Gastroesophageal sphincter (tissue), 4 donors: ENCODE results near the gene ITCH. TPM values are rescaled to one million over a fixed set of nuclear protein-coding genes. Genes with fewer than 3 reads are reported as not detected.
"Not testable (repeated sequence)": the region's sequence is repeated elsewhere in the genome, so short reads cannot be mapped to it uniquely, and the experiment has no call there.

Source experiments
- ATAC-seq: fragments of 150-250 bp; one replicate; pipeline ENCODE4 v1.9.1; 2016; ENCODE audit warnings: mild to moderate bottlenecking, moderate library complexity
- H3K27ac ChIP-seq, 4 donors: fragments of 200-600 bp; sonication (generic) in 3 of 4; 1 replicate in 3 of 4; 2 replicates in 1 of 4; pipeline ENCODE4 v1.5.1; 2016 to 2019
- H3K27me3 ChIP-seq: fragments of 200-600 bp; sonication (generic); one replicate; pipeline ENCODE4 v1.5.1; 2019
- H3K36me3 ChIP-seq, 2 donors: fragments of 200-600 bp; sonication (generic); one replicate each; pipeline ENCODE4 v1.5.1; 2019; ENCODE audit warnings: control low read depth in 1 of 2
- H3K4me1 ChIP-seq, 3 donors: fragments of 200-600 bp; sonication (generic); 1 replicate in 2 of 3; 2 replicates in 1 of 3; pipeline ENCODE4 v1.5.1; 2016 to 2019; ENCODE audit warnings: control low read depth in 2 of 3
- H3K4me3 ChIP-seq, 2 donors: fragments of 200-600 bp; sonication (generic); one replicate each; pipeline ENCODE4 v1.5.1; 2019; ENCODE audit warnings: mild to moderate bottlenecking in 1 of 2, moderate library complexity in 1 of 2
- H3K9me3 ChIP-seq, 3 donors: fragments of 200-600 bp; sonication (generic); one replicate each; pipeline ENCODE4 v1.5.1; 2017 to 2019; ENCODE audit warnings: control low read depth in 2 of 3
- CTCF ChIP-seq, 4 experiments: fragments of 200-600 bp in 2 of 4; fragments of 450-650 bp in 2 of 4; sonication (generic) in 1 of 4; IDR thresholded peaks; one replicate each; pipeline ENCODE4 v1.5.1; 2017 to 2019; ENCODE audit warnings: antibody characterized with exemption in 4 of 4, mild to moderate bottlenecking in 2 of 4, moderate library complexity in 2 of 4
- EP300 ChIP-seq: sonication (generic); formaldehyde crosslinking; IDR thresholded peaks from one replicate; pipeline ENCODE4 v1.6.1; 2017; ENCODE audit warnings: antibody characterized with exemption, mild to moderate bottlenecking
- POLR2A ChIP-seq, 2 donors: fragments of 450-650 bp; IDR thresholded peaks; one replicate each; pipeline ENCODE4 v1.6.1; 2017; ENCODE audit warnings: antibody characterized with exemption in 2 of 2, mild to moderate bottlenecking in 2 of 2, moderate library complexity in 1 of 2
- POLR2AphosphoS5 ChIP-seq: sonication (generic); formaldehyde crosslinking; IDR thresholded peaks from one replicate; pipeline ENCODE4 v1.6.1; 2017; ENCODE audit warnings: antibody characterized with exemption
- WGBS, 2 donors: methylation state at CpG; one replicate each; pipeline ENCODE4 v1.1.5; 2018; ENCODE audit warnings: low coverage in 1 of 2; 5-methylcytosine and 5-hydroxymethylcytosine counted together
- total RNA-seq, 4 donors: library from RNA; depleted of rRNA; stranded (reverse); fragments of >200 nt; gene quantifications; one replicate each; pipeline ENCODE4 v1.1.0, GENCODE V29; 2016

ITCH gene
- total RNA-seq, 4 donors from 2014 or later: 59.5 to 75.5 (median 65.1) TPM

- no peaks in the 10 kb centered on the region for H3K4me1 ChIP-seq
- no peak overlapping the region for H3K27ac ChIP-seq
- H3K27me3 ChIP-seq: no peaks in the 10 kb centered on the region
- no peak for ATAC-seq
- no peak for TF ChIP-seq EP300
- TF ChIP-seq CTCF (IDR thresholded peaks at IDR 0.05): no peak
- TF ChIP-seq POLR2A (IDR thresholded peaks at IDR 0.05): no peak
- TF ChIP-seq POLR2AphosphoS5: no peak
- H3K9me3 ChIP-seq: no peaks in the 10 kb centered on the region
- 68 to 75% methylated on average over 1 of the region's 4 CpGs for WGBS, 2 donors
- H3K4me3 ChIP-seq: no peak overlapping the region
- H3K36me3 ChIP-seq: no peaks in the 10 kb centered on the region
Measured at GRCh38 chr20:34347571-34347970, 15.5 kb upstream of the ITCH start.

GRCh38 chr20:34350095-34350494 lies 13.0 kb upstream of the ITCH start:
- ATAC-seq: no peak
- Histone ChIP-seq H3K9me3 (no peaks in the 10 kb centered on the region), H3K4me3 (no peak overlapping the region), H3K36me3 (no peaks in the 10 kb centered on the region), H3K27me3 (no peaks in the 10 kb centered on the region), H3K4me1 (no peaks in the 10 kb centered on the region), H3K27ac (no peak overlapping the region)
- WGBS, 2 donors: 75 to 100% methylated on average over 2 to 3 of the region's 3 CpGs
- TF ChIP-seq POLR2A (IDR thresholded peaks at IDR 0.05) (no peak), CTCF (IDR thresholded peaks at IDR 0.05) (no peak), POLR2AphosphoS5 (no peak), EP300 (no peak)

- H3K27me3 ChIP-seq, H3K9me3 ChIP-seq, H3K4me3 ChIP-seq, ATAC-seq, H3K27ac ChIP-seq, H3K36me3 ChIP-seq, H3K4me1 ChIP-seq: not testable (repeated sequence)
- 81 to 91% methylated on average over 5 to 6 of the region's 6 CpGs for WGBS, 2 donors
Measured at GRCh38 chr20:34353467-34353866, 9.6 kb upstream of the ITCH start.

- Histone ChIP-seq H3K27ac (no peak overlapping the region), H3K4me3 (no peak overlapping the region), H3K4me1 (no peaks in the 10 kb centered on the region), H3K27me3 (peaks cover 3% of the 10 kb centered on the region), H3K9me3 (no peaks in the 10 kb centered on the region), H3K36me3 (no peaks in the 10 kb centered on the region)
- ATAC-seq: no peak
- WGBS, 2 donors: 33 to 73% methylated on average over 1 to 2 of the region's 2 CpGs
- TF ChIP-seq EP300: no peak
- no peak for TF ChIP-seq POLR2A (IDR thresholded peaks at IDR 0.05)
Measured at GRCh38 chr20:34355427-34355826, 7.6 kb upstream of the ITCH start.

GRCh38 chr20:34359729-34360128 lies 3.3 kb upstream of the ITCH start:
- ATAC-seq, H3K9me3 ChIP-seq, H3K27me3 ChIP-seq, H3K4me3 ChIP-seq, H3K27ac ChIP-seq, H3K36me3 ChIP-seq: not testable (repeated sequence)
- peaks cover 0 to 13% (median 10%) of the 10 kb centered on the region in 3 donors for H3K4me1 ChIP-seq
- 89% methylated on average over 9 of the region's 9 CpGs; no CpG with 5 or more reads in 1 of the 2 donors for WGBS, 2 donors

- peak overlapping the region in 2 of 4 donors; percentile 93 to 97 for H3K27ac ChIP-seq
Measured at GRCh38 chr20:34362502-34363061, 491 bp upstream of the ITCH start.

More at GRCh38 chr20:34362502-34363061, 491 bp upstream of the ITCH start:
- Histone ChIP-seq H3K4me3 (peak overlapping the region in 1 of 2 donors; percentile 99), H3K9me3 (no peaks in the 10 kb centered on the region), H3K27me3 (peaks cover 3% of the 10 kb centered on the region), H3K36me3 (no peaks in the 10 kb centered on the region), H3K4me1 (peaks cover 3 to 42% (median 26%) of the 10 kb centered on the region in 3 donors)
- WGBS, 2 donors: 50% methylated on average over 2 of the region's 8 CpGs; no CpG with 5 or more reads in 1 of the 2 donors
- TF ChIP-seq CTCF (IDR thresholded peaks at IDR 0.05) (no peak), POLR2AphosphoS5 (no peak), EP300 (no peak), POLR2A (IDR thresholded peaks at IDR 0.05) (no peak)
- no peak for ATAC-seq
